DMS53 (cell line): ENCODE measurements around the gene HIP1.
"Not testable (repeated sequence)": the region's sequence is repeated elsewhere in the genome, so short reads cannot be mapped to it uniquely, and the experiment has no call there.

Experiments used
- DNase-seq: peaks from one replicate; lab custom pipeline; 2025; lab: John Stamatoyannopoulos, UW

Gene HIP1

DNA sequence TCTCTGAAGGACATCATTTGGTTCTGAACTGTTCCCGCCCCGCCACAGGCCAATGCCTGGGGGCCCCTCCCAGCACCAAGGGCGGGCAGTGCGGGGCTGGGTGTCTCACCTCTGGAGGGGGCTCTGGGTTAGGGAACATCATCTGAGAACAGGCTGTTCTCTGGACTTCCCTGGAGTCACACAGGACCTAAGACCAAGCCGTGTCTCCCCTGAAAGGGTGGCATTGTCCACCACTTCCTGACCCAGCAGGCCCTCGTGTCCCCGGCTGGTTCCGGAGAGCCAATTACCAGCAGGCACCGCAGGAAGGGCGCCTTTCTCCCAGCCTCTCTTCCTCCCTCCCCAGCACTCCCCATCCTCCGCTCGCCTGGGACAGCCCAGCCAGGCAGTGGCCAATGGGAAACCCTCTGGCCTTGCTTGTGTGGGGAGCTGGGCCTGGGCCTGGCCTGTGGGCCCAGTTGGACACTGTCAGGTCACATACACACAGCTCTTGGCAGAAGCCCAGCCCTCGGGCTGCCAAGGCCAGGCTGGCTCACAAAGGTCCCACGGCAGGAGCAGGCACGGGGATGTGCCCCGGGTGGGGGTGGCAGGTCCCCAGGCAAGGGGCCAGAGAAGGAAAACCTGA is 127.1 kb downstream of the HIP1 start:
- DNase-seq, result no peak

DNA sequence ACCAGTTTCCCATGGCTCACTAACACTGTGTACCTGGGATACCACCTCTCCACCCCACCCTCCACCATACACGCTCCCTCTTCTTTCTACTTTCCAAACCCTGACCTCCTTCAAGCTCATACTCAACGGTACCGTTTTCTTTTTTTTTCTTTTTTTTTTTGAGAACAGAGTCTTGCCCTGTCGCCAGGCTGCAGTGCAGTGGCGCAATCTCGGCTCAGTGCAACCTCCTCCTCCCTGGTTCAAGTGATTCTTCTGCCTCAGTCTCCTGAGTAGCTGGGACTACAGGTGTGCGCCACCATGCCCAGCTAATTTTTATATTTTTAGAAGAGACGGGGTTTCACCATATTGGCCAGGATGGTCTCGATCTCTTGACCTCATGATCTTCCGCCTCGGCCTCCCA is 129.3 kb downstream of the HIP1 start:
- not testable (repeated sequence) for DNase-seq

DNA sequence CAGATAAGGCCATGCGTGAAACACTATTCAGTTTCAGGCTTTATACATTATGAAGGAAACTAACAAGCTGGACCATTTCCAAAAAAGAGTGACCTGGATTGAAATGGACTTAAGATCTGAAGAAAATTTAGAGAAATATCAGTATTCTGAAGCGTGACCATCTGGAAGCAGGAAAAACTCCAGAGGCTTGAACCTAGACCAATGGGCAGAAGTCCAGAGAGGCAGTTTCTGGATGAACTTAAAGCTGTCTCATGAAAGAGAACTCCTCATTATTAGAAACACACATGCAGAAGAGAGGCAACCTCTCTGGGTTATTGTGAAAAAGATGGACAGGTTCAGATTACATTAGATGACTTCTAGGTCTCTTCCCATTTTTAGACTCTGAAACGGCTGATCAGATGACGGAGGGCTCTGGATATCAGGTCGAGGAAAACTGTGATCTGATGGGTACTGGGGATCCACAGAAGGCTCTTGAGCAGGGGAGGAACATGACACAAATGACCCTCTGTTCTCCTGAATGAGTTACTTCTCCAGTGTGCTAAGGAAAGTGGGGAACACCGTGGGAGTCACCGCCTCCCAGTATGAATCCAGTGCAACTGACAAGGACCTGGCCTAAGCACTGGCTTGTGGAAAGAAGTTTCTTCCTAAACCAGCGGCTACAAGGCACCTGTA is 130.2 kb downstream of the HIP1 start:
- no peak for DNase-seq

- DNase-seq, result no peak
These were observed 134.3 kb downstream of the HIP1 start for GRCh38 chr7:75604408-75604807.

- not testable (repeated sequence) for DNase-seq
These were observed 135.9 kb downstream of the HIP1 start for GRCh38 chr7:75602831-75603230.

- no peak for DNase-seq
These were observed 137.2 kb downstream of the HIP1 start for GRCh38 chr7:75601539-75601938.

DNA sequence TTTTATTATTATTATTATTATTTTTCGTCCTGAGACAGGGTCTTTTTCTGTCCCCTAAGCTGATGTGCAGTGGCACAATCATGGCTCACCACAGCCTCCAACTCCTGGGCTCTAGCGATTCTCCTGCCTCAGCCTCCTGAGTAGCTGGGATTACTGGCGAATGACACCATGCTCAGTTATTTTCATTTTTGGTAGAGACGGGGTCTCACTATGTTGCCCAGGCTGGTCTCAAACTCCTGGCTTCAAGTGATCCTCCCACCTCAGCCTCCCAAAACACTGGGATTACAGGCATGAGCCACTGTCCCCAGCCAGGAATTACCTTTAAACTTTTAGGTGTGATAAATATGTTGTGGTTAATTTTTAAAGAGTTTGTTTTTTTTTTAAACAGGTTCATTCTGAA is 138.0 kb downstream of the HIP1 start:
- DNase-seq, result not testable (repeated sequence)

- DNase-seq, result no peak
These were observed 139.4 kb downstream of the HIP1 start for GRCh38 chr7:75599244-75599781.

- no peak for DNase-seq
These were observed 141.8 kb downstream of the HIP1 start for GRCh38 chr7:75596727-75597614.

GRCh38 chr7:75595766-75596165 is 143.0 kb downstream of the HIP1 start:
- no peak for DNase-seq

DNA sequence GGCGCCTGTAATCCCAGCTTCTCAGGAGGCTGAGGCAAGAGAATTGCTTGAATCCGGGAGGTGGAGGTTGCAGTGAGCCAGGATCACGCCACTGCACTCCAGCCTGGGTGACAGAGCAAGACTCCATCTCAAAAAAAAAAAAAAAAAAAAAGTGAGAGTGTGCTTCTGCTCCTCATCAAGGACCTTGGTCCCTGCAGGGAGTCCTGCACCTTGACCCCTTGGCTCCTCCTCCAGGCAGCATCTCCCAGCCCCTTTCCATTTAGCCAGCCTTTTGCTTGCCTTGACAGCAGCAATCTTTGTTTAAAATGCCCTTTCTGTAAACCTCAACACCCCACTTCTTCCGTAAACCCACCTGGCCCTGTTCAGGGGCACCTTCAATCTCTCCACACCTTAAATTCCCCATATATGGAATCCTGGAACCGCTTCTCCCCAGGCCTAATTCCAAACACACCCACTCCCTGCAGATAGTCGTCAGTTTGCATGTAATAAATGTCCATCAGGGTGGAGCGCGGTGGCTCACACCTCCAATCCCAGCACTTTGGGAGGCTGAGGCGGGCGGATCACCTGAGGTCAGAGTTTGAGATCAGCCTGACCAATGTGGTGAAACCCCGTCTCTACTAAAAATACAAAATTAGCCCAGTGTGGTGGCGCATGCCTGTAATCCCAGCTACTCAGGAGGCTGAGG is 145.1 kb downstream of the HIP1 start:
- DNase-seq, result not testable (repeated sequence)

DNA sequence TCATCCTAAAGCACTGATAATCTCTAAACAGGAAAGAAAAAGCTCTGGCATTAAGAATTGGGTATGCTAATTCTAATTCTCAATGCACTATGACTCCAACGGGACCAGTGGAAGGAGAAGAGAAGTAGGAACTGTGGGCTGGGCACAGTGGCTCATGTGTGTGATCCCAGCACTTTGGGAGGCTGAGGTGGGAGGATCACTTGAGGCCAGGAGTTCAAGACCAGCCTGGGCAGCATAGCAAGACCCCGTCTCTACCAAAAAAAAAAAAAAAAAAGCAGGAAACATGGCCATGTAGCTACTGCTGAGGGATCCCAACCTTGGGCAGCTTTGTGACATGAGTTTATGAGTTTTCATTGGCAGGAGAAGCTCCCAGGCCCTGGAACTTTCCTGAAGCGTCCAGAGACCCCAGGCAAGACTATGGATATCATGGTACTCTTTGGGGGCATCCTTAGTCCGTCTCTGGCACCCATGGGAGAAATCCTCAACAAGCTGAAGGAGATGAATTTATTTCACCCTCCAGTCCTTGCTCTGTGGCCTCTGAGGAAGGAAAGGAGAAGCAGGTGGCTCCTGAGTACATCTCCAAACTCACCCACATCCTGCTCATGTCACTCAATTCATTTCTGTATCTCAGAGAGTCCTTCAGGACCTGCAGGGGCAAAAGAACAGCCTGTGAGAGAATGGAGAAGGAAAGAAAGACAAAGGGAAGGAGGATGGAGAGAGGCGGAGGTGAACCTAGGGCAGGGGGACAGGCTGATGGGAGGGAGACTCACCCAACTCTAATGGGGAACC is 147.1 kb downstream of the HIP1 start:
- no peak for DNase-seq

DNA sequence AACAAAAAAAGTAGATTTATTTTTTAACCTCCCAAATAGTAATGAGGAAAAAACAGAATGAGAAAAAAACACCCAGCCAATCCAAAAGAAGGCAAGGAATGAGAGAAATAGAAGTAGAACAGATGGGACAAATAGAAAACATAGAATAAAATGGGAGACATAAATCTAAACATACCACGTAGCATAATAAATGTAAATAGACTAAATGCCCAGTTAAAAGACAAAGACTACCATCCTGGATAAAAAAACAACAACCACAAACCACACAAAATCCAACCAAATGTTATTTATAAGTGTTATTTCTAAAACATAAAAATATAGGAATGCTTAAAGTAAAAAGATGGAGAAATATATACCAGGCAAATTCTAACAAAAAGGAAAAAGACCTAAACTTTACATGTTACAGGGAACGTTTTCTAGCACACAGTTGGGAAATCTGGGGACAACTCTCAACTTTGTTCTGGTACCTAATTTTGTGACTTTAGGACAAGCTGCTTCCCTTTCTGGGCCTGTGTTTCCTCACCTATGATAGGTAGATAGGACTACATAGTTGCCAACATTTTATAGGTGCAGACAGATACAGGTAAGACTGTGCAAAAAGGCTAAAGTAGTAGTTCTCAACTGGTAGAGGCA is 148.3 kb downstream of the HIP1 start:
- DNase-seq, result no peak

DNA sequence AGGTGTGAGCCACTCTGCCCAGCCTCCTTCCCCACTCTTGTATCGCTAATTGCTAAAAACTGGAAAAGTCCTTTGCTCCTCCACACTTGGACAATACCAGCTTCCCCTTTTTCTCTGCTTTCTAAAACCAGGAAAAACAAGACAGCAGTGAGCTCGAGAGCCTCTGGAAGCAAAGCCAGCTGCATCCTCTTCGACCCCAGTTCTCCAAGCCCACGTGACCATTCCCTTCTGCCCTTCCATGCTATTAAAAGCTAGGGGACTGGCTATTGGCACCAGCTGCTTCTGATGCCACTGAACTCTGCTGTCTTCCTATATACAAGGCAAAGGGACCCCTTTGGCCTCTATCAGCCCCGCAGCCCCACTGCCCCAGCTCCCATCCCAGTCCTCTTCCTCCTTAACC is 154.4 kb downstream of the HIP1 start:
- DNase-seq, result no peak

- no peak for DNase-seq
These were observed 155.5 kb downstream of the HIP1 start for GRCh38 chr7:75583255-75583654.

GRCh38 chr7:75579899-75580298 is 158.8 kb downstream of the HIP1 start:
- DNase-seq, result no peak

DNA sequence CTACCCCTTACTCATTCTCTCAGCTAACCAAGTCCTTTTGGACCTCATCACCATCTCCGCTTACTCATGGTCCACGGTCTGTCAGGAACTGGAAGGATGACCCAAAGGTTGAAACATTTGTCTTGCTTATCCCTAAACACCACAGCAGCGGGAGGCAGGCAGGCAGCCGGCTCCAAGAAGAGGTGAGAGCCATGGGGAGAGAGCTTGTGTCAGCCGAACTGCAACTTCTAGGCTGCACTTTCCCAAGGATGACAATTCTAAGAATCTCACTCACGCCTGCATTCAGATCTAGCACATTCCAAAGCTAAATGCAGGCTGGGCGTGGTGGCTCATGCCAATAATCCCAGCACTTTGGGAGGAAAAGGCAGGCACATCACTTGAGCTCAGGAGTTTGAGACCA is 160.7 kb downstream of the HIP1 start:
- DNase-seq, result no peak

- no peak for DNase-seq
These were observed 163.1 kb downstream of the HIP1 start for GRCh38 chr7:75575488-75576121.

DNA sequence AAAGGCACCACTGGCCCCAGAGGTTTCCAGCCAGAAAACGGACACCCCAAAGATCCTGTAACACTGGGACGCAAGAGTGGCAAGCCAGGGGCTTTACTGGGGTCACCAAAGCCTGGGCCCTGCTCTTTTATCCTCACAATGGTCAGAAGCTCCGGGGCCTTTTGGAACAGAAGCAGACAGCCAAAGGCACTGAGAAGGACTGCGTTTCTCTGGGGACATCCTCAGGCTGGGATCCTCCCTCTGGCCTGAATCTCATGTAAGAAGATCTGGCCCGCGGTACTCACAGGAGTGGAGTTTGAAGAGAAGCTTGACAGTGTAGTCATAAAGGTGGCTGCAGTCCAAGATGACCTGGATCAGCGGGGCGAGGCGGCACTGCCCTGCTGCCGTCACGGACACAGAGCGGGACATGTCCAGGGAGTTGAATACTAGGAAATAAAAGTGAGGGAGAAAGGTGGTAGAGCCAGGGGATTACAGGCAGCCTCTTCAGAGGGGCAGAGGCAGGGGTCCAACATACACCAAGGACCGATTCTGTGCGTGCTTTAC is 165.2 kb downstream of the HIP1 start:
- DNase-seq, result no peak

GRCh38 chr7:75572814-75573213 is 165.9 kb downstream of the HIP1 start:
- DNase-seq, result no peak
